HG02885 (cell line): ENCODE measurements around the gene KAZN.
A peak's percentile ranks its signal among the peaks of the same experiment; 100 is the strongest.

Experiments used
- ATAC-seq: cut with Tn5 transposase; IDR thresholded peaks from one replicate; pipeline ENCODE4 v1.9.1; 2021; ENCODE audit warnings: mild to moderate bottlenecking; ENCODE audit not compliant: unreplicated experiment, poor library complexity

The KAZN gene

DNA sequence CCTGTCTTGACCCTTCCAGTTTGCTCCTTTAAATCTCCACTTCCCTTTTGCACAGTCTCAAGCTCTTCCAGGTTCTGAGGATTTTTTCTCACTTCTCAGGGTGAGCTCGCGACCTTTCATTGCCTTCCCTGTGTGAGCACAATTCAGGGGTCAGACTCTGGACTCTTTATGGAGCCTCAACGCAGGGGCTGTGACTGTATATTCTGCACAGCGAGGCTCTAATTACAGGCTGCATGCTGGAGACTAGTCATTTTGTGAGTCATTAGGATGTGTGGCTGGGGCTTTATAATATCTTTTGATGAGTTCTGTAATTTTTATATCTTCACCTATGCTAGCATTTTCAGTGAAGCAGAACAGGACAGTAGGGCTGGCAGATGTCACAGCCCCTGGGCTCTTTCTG, 270.7 kb downstream of the KAZN start:
- ATAC-seq: no peak

GRCh38 chr1:14871218-14871970, 272.9 kb downstream of the KAZN start:
- no peak for ATAC-seq

DNA sequence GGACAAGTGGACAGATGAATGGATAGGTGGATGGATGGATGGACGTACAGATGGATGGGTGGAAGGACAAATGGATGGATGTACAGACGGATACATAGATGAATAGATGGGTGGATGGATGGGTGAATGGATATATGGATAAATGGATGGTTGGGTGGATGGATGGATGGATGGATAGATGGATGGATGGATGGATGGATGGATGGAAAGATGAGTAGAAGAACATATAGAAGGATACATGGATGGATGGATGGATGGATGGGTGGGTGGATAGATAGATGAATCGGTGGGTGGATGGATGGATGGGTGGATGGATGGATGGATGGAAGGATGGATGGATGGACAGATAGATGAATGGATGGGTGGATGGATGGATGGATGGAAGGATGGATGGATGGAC, 274.3 kb downstream of the KAZN start:
- ATAC-seq: no peak

DNA sequence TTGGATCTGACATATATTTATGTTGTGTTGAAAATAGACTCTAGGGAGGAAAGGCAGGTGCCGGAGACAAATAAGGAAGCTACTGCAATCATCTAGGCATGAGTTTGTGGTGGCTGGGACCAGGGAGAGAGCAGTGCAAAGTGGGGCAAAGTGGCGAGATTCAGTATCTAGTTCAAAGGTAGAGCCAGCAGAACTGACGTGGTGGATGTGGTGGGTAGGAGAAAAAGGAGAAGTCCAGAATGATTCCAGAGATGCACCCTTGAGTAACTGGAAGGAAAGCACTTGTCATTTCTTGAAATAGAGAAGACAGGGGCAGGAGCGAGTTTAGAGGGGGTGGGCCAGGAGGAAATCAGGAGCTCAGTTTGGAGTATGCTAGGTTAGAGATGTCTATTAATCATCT, 275.2 kb downstream of the KAZN start:
- no peak for ATAC-seq

GRCh38 chr1:14875524-14876509, 277.3 kb downstream of the KAZN start:
- no peak for ATAC-seq

DNA sequence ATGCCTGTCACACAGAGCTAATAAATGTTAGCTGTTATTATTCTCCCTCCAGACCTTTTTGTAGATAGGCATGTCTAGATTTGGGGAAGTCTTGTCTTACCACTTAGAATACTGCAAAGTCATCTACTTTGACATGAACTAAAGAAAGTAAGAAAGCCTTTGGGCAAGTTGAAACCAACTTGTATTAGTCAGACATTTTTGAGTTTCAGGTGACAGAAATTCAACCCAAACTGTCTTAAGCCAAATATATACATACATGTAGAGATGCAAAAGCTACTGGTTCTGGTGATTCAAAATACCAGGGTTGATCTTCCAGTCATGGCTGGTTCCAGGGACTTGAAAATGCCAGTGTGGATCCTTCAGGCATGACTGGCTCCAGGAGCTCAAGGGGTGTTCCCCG, 278.3 kb downstream of the KAZN start:
- no peak for ATAC-seq

DNA sequence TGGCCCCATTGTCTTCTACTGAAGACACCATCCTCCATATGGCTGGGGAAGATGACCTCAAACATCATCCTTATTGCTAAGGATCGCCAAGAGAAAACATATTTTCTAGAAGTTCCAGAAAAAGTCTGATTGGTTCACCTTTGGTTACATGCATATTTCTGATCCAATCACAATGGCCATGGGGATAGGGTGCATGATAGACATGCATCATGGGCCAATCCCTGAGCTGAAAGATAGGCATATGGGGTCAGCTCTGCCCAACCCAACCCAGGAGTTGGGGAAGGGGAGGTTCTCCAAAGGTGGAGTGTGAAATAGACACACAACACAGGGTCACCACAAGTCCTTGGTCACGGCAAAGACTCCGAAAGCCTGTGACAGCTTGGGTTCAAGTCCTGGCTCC, 278.7 kb downstream of the KAZN start:
- no peak for ATAC-seq

DNA sequence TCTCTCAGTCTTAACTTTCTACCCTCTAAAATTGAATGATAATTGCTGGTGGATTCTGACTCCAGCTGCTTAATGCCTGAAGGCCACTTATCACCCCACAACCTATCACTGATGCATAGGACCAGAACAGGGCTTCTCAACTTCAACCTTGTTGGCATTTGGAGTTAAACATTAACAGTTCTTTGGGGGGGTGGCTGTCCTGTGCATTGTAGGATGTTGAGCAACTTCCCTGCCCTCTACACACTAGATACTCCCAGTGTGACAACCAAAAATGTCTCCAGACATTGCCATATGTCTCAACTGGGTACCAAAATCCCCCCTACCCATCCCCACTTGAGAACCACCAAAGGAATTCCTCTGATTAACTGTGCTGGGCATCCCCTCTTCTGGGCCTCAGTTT, 279.6 kb downstream of the KAZN start:
- ATAC-seq: no peak

DNA sequence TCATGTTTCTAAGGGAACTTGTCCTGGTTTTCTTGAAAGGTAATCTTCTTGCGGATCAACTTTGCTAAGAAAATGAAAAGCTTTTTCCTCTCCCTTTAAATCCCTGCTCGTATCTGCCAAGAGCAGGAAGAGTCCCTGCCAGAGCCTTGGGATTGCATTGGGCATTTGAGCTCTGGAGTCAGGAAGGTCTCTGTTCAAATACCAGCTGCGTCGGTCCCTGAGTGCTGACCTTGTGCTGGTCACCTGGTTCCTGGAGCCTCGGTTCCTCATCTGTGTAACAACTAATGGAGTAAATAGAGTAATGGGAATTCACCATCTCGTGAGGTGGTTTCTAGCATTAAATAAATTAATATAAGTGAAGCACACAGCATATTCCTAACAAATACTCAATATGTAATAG, 280.5 kb downstream of the KAZN start:
- ATAC-seq: no peak

- ATAC-seq: no peak
These were observed 282.2 kb downstream of the KAZN start for GRCh38 chr1:14880456-14881316.

- peak; percentile 60 for ATAC-seq
These were observed 283.5 kb downstream of the KAZN start for GRCh38 chr1:14881775-14882672.

DNA sequence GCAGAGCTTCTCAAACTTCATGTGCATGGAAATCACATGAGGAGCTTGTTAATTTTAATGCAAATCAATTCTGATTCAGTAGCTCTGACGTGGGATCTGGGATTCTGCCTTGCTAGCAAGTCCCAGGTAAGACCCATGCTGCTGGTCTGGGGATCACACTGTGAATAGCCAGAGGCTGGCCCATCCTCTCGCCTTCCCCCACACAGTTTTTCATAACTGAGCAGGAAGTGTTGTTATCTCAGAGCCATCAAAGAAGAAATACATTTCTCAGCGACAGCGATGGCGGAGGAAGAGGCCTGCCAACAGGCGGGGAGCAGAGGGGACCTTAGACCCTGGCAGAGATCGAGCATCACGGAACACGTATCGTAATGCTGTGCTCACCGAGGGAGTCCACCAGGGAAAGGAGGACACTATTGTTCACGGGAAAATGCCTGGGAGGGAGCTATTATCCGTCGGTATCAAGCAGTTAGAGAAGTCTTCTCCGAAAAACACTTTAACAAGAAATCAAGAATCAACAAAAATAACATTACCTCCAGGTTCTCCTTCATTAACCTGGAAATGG, 286.2 kb downstream of the KAZN start:
- ATAC-seq: no peak

GRCh38 chr1:14887044-14887566, 288.6 kb downstream of the KAZN start:
- ATAC-seq: no peak

DNA sequence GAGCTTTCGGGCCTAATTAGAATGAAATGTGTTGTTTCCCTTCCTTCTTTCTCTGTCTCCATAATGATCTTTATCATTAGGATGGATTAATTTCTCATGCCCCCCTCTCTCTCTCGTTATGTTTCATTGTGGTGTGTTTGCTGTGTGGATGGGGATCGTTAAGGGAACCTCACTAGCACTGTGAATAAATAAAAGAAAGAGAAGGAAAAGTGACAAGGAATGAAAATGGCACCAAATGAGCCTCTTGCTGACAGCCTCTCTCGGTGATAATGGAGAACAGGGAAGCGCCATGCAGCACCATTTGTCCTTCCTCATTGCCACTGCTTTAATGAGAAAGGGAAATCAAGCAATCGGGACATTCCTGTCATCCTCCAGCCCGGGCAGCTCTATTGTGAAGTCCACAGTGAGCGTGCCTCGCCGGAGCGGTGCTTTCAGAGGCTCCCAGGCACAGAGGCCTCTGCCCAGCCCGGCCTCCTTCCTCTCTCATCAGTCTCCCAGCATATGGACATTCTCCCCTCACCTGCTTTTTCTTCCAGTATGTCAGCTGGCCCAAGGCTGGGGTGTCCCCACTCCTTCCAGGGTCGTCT, 289.4 kb downstream of the KAZN start:
- no peak for ATAC-seq

DNA sequence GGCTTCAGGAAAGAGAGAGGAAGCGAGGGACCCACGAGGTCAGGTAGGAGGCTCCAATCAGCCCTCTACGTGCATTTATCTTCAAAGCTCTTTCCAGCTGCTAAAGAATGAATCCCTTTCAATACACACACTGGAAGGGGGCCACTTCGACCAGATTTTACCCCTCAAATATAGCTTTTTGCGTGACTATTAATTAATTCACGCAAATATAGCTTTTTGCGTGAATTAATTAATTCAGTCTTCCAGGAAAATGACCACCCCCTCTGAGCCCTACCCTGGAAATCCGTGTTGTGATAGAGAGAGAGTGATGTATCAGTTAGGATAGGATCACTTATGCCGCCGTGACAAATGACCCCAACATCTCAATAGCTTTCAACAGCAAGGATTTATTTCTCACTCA, 289.9 kb downstream of the KAZN start:
- ATAC-seq: no peak

- ATAC-seq: no peak
These were observed 291.4 kb downstream of the KAZN start for GRCh38 chr1:14889825-14890440.

DNA sequence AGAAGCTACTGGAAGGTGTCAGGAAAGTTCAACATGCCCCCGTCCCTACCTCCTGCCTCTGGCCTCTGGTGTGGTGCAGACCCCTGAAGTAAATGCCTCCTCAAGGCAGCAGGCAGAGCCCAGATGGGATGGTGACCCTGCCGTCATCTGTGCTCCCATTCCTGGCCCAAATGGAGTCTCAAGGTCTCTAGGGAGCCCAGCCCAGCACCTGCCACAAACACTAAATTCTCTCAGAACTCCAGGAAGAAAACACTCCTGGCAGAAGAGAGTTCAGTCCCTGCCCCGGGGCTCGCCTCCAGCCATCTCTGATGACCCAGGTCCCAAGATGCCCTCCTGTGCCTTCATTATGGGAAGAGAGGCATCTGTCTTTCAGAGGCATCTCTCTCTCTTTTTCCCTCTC, 293.5 kb downstream of the KAZN start:
- no peak for ATAC-seq
